Endothelial cell of umbilical vein (primary cell): ENCODE results near the gene OR4F6. TPM values are rescaled to one million over a fixed set of nuclear protein-coding genes. Genes with fewer than 3 reads are reported as not detected.

Experiments
- BruUV-seq: library from RNA; stranded (reverse); fragments of 400-500 nt; replicated peaks from 2 replicates; lab custom pipeline; 2021; lab: Mats Ljungman, UMichigan
- CTCF ChIA-PET: fragments of 300-600, 350-600 bp; sonication (Branson Sonifier 250); formaldehyde crosslinking; loops from one replicate; lab custom pipeline; 2021; ENCODE audit warnings: antibody characterized with exemption, inconsistent platforms; lab: Charles Lee
- POLR2A ChIA-PET: fragments of 300-600, 350-600 bp; sonication (Branson Sonifier 250); formaldehyde crosslinking; loops from one replicate; lab custom pipeline; 2021; ENCODE audit warnings: antibody characterized with exemption, inconsistent platforms; lab: Charles Lee
- DNase-seq: peaks from one replicate; pipeline ENCODE4 v3.0.0-alpha.2; 2011; ENCODE audit warnings: low read depth, low spot score
- FAIRE-seq: peaks from 2 replicates; lab custom pipeline; 2011; peaks lifted over from hg19 to GRCh38; lab: Jason Lieb, UNC
- H2AFZ ChIP-seq: 2 replicates; pipeline ENCODE4 v1.6.0; 2012; ENCODE audit warnings: low read depth, low read length, control low read depth, inconsistent platforms
- H3K27ac ChIP-seq: 2 replicates; pipeline ENCODE4 v1.5.1; 2011; ENCODE audit warnings: low read depth, mild to moderate bottlenecking, control low read depth, low read length, moderate library complexity; ENCODE audit not compliant: insufficient read depth
- H3K27me3 ChIP-seq, 2 experiments: 2 replicates each; pipeline versions ENCODE4 v1.6.0 to v1.6.1; 2011; ENCODE audit warnings: low read length in 2 of 2, mixed read lengths in 1 of 2; ENCODE audit not compliant: control insufficient read depth in 2 of 2, insufficient read depth in 2 of 2
- H3K36me3 ChIP-seq, 2 experiments: 2 replicates in 1 of 2; 3 replicates in 1 of 2; pipeline ENCODE4 v1.5.1; 2011; ENCODE audit warnings: low read length in 2 of 2, mild to moderate bottlenecking in 1 of 2, moderate library complexity in 1 of 2; ENCODE audit not compliant: control insufficient read depth in 2 of 2, insufficient read depth in 2 of 2; ENCODE audit errors: extremely low read depth in 1 of 2
- H3K4me1 ChIP-seq: 3 replicates; pipeline ENCODE4 v1.5.1; 2011; ENCODE audit warnings: mild to moderate bottlenecking, low read length; ENCODE audit not compliant: control insufficient read depth, insufficient read depth; ENCODE audit errors: extremely low read depth
- H3K4me2 ChIP-seq: 2 replicates; pipeline ENCODE4 v1.6.1; 2011; ENCODE audit warnings: low read length, control low read depth, mixed read lengths; ENCODE audit not compliant: insufficient read depth
- H3K4me3 ChIP-seq, 3 experiments: fragments of 200-600 bp in 1 of 3; sonication (generic), shearing (Covaris generic) in 1 of 3; replicated peaks in 1 of 3; 2 replicates each; pipeline ENCODE4 v1.5.1; 2011 to 2016; ENCODE audit warnings: control low read depth in 3 of 3, low read length in 3 of 3, mild to moderate bottlenecking in 2 of 3, inconsistent platforms in 1 of 3, low read depth in 1 of 3, moderate library complexity in 1 of 3; ENCODE audit not compliant: insufficient read depth in 1 of 3
- H3K79me2 ChIP-seq: 2 replicates; pipeline ENCODE4 v1.6.0; 2012; ENCODE audit warnings: low read length, inconsistent platforms; ENCODE audit not compliant: control insufficient read depth, insufficient read depth
- H3K9ac ChIP-seq: replicated peaks from 2 replicates; pipeline ENCODE3; 2011; ENCODE audit warnings: low read length, control low read depth; ENCODE audit not compliant: insufficient read depth; ENCODE audit errors: extremely low read depth
- H3K9me1 ChIP-seq: replicated peaks from 3 replicates; pipeline ENCODE4 v1.6.0; 2011; ENCODE audit warnings: mild to moderate bottlenecking, low read length; ENCODE audit not compliant: control insufficient read depth, insufficient read depth; ENCODE audit errors: extremely low read depth
- H3K9me3 ChIP-seq: replicated peaks from 2 replicates; pipeline ENCODE4 v1.5.1; 2012; ENCODE audit warnings: low read length, inconsistent platforms; ENCODE audit not compliant: control insufficient read depth, insufficient read depth
- H4K20me1 ChIP-seq: replicated peaks from 2 replicates; pipeline ENCODE3; 2011; ENCODE audit warnings: mild to moderate bottlenecking, low read length; ENCODE audit not compliant: control insufficient read depth, insufficient read depth; ENCODE audit errors: extremely low read depth
- EZH2 ChIP-seq: IDR thresholded peaks from 2 replicates; pipeline ENCODE4 v1.6.1; 2012; ENCODE audit warnings: borderline replicate concordance, low read depth, mild to moderate bottlenecking, moderate library complexity, low read length, inconsistent platforms; ENCODE audit not compliant: severe bottlenecking
- FOS ChIP-seq: IDR thresholded peaks from 2 replicates; pipeline ENCODE4 v1.6.1; 2011; ENCODE audit warnings: mild to moderate bottlenecking, low read length, moderate library complexity, borderline replicate concordance; ENCODE audit not compliant: insufficient read depth
- GATA2 ChIP-seq: IDR thresholded peaks from 2 replicates; pipeline ENCODE4 v1.7.0; 2011; ENCODE audit warnings: low read depth, mild to moderate bottlenecking, moderate library complexity, mixed read lengths, low read length; ENCODE audit not compliant: insufficient read length, insufficient read depth
- JUN ChIP-seq: IDR thresholded peaks from 2 replicates; pipeline ENCODE4 v1.6.1; 2011; ENCODE audit warnings: borderline replicate concordance, low read depth; ENCODE audit not compliant: insufficient read length, insufficient read depth
- MYC ChIP-seq: IDR thresholded peaks from one replicate; pipeline ENCODE4 v1.6.1; 2011; ENCODE audit warnings: mild to moderate bottlenecking, low read depth, low read length
- POLR2A ChIP-seq: IDR thresholded peaks from 2 replicates; pipeline ENCODE4 v1.6.1; 2012; ENCODE audit warnings: low read depth, mild to moderate bottlenecking, control low read depth, low read length
- POLR2AphosphoS5 ChIP-seq: IDR thresholded peaks from 2 replicates; pipeline ENCODE4 v1.6.1; 2012; ENCODE audit warnings: low read depth, mild to moderate bottlenecking, control low read depth, low read length, moderate library complexity; ENCODE audit not compliant: insufficient read depth
- dilution Hi-C: fragments of 300-500 bp; cut with MboI; formaldehyde crosslinking; loops from one replicate; pipeline ENCODE4 v1.15.0; 2019; ENCODE audit warnings: low sequenced_read_pairs; ENCODE audit not compliant: extremely low pct_ligation_motif_present
- intact Hi-C: fragments of 100-400 bp; cut with micrococcal nuclease; formaldehyde crosslinking; loops from one replicate; pipeline ENCODE4 v1.10.0; 2022
- polyA plus RNA-seq, 4 experiments: library from polyadenylated mRNA; depleted of rRNA in 3 of 4; stranded (reverse) in 3 of 4; unstranded in 1 of 4; fragments of >200 nt; gene quantifications; 2 replicates each; pipeline versions ENCODE4 v1.2.1 to v1.2.3, GENCODE V29; 2011 to 2012; ENCODE audit warnings: missing spikeins in 1 of 4
- total RNA-seq: library from RNA; stranded (reverse); gene quantifications from 2 replicates; pipeline ENCODE4 v1.2.3, GENCODE V29; 2021
- TF ChIP-seq, protein P1 (sequence below): IDR thresholded peaks from 2 replicates; pipeline ENCODE4 v1.6.1; 2011; ENCODE audit not compliant: insufficient read depth, insufficient read length
- TF ChIP-seq, protein P2 (sequence below), 2 donors: IDR thresholded peaks; 1 replicate in 1 of 2; 2 replicates in 1 of 2; pipeline ENCODE4 v1.5.1; 2011; ENCODE audit warnings: low read length in 2 of 2, mild to moderate bottlenecking in 2 of 2, moderate library complexity in 2 of 2, control low read depth in 1 of 2, inconsistent platforms in 1 of 2, low read depth in 1 of 2; ENCODE audit not compliant: insufficient read depth in 1 of 2; ENCODE audit errors: extremely low read depth in 1 of 2

OR4F6 gene
- total and polyA plus RNA-seq, 2 donors (not counting 3 experiments of a cell fraction or from before 2014, with no cell fraction given) = not detected

GRCh38 chr15:101808201-101808600 lies 4.9 kb downstream of the OR4F6 start:
- H2AFZ ChIP-seq = no peak overlapping the region
- H3K27me3 ChIP-seq = no peaks in the 10 kb centered on the region
- no peaks in the 10 kb centered on the region for H3K4me1 ChIP-seq
- no peak for TF ChIP-seq POLR2AphosphoS5
- no peak for TF ChIP-seq POLR2A
- no peak for TF ChIP-seq GATA2
- TF ChIP-seq, protein P1, sequence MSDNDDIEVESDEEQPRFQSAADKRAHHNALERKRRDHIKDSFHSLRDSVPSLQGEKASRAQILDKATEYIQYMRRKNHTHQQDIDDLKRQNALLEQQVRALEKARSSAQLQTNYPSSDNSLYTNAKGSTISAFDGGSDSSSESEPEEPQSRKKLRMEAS = no peak
- TF ChIP-seq EZH2 = no peak
- no peak for TF ChIP-seq JUN
- TF ChIP-seq FOS = no peak
- no peak for TF ChIP-seq MYC
- TF ChIP-seq, protein P2, sequence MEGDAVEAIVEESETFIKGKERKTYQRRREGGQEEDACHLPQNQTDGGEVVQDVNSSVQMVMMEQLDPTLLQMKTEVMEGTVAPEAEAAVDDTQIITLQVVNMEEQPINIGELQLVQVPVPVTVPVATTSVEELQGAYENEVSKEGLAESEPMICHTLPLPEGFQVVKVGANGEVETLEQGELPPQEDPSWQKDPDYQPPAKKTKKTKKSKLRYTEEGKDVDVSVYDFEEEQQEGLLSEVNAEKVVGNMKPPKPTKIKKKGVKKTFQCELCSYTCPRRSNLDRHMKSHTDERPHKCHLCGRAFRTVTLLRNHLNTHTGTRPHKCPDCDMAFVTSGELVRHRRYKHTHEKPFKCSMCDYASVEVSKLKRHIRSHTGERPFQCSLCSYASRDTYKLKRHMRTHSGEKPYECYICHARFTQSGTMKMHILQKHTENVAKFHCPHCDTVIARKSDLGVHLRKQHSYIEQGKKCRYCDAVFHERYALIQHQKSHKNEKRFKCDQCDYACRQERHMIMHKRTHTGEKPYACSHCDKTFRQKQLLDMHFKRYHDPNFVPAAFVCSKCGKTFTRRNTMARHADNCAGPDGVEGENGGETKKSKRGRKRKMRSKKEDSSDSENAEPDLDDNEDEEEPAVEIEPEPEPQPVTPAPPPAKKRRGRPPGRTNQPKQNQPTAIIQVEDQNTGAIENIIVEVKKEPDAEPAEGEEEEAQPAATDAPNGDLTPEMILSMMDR (IDR thresholded peaks at IDR 0.05; ENCODE audit: extremely low read depth in 1 of 2, insufficient read depth in 1 of 2, low read depth in 1 of 2, low read length in 2 of 2) = no peak
- H3K9me3 ChIP-seq = no peaks in the 10 kb centered on the region
- H3K27ac ChIP-seq = no peak overlapping the region
- FAIRE-seq (no peak), DNase-seq (no peak)
- POLR2A ChIA-PET = no interaction called here
- H3K36me3 ChIP-seq = no peaks in the 10 kb centered on the region
- H4K20me1 ChIP-seq = no peaks in the 10 kb centered on the region
- dilution Hi-C loops = no loop called here
- H3K4me3 ChIP-seq = no peak overlapping the region
- CTCF ChIA-PET = interaction anchor here (0.9 kb wide), 1 partner anchor 8 kb away, joined by 3 read pairs; no protein-coding TSS in a partner anchor
- no peak overlapping the region for H3K9ac ChIP-seq
- intact Hi-C loops = no loop called here
- H3K4me2 ChIP-seq = no peak overlapping the region
- no peaks in the 10 kb centered on the region for H3K79me2 ChIP-seq
- no TSS peak for BruUV-seq
- no peaks in the 10 kb centered on the region for H3K9me1 ChIP-seq
